GM19239 (cell line): ENCODE measurements around the gene GNG12.
"Not testable (repeated sequence)": the region's sequence is repeated elsewhere in the genome, so short reads cannot be mapped to it uniquely, and the experiment has no call there.

Experiments
- DNase-seq: peaks from one replicate; pipeline ENCODE4 v3.0.0; 2011; ENCODE audit warnings: low spot score; ENCODE audit not compliant: insufficient read length
- FAIRE-seq: peaks from 2 replicates; lab custom pipeline; 2011; peaks lifted over from hg19 to GRCh38; lab: Jason Lieb, UNC

The GNG12 gene

GRCh38 chr1:67737875-67738274 is 95.4 kb downstream of the GNG12 start:
- FAIRE-seq (no peak), DNase-seq (no peak)

GRCh38 chr1:67736750-67737149 is 96.5 kb downstream of the GNG12 start:
- FAIRE-seq (no peak), DNase-seq (no peak)

GRCh38 chr1:67735806-67736627 is 97.2 kb downstream of the GNG12 start:
- DNase-seq (peak; percentile 43), FAIRE-seq (peak; percentile 94)

GRCh38 chr1:67735206-67735605 is 98.1 kb downstream of the GNG12 start:
- no peak for FAIRE-seq
- no peak for DNase-seq

- DNase-seq = no peak
- FAIRE-seq = peak; percentile 14
Observed at GRCh38 chr1:67734323-67734690, 99.0 kb downstream of the GNG12 start.

GRCh38 chr1:67733681-67734322 is 99.5 kb downstream of the GNG12 start:
- no peak for DNase-seq
- no peak for FAIRE-seq

GRCh38 chr1:67732750-67733151 is 100.5 kb downstream of the GNG12 start:
- DNase-seq = no peak
- no peak for FAIRE-seq

GRCh38 chr1:67731322-67731721 is 101.9 kb downstream of the GNG12 start:
- DNase-seq (no peak), FAIRE-seq (no peak)

- not testable (repeated sequence) for FAIRE-seq
Observed at GRCh38 chr1:67730312-67730711, 103.0 kb downstream of the GNG12 start.

GRCh38 chr1:67729872-67730271 is 103.4 kb downstream of the GNG12 start:
- FAIRE-seq = no peak
- no peak for DNase-seq

More at GRCh38 chr1:67730312-67730711, 103.0 kb downstream of the GNG12 start:
- not testable (repeated sequence) for DNase-seq

- no peak for DNase-seq
- FAIRE-seq = no peak
Observed at GRCh38 chr1:67726224-67726623, 107.0 kb downstream of the GNG12 start.

GRCh38 chr1:67724928-67725560 is 108.2 kb downstream of the GNG12 start:
- no peak for FAIRE-seq
- DNase-seq = no peak

GRCh38 chr1:67723620-67724019 is 109.6 kb downstream of the GNG12 start:
- FAIRE-seq (peak; percentile 18), DNase-seq (no peak)

- DNase-seq = no peak
- FAIRE-seq = peak; percentile 47
Observed at GRCh38 chr1:67723126-67723525, 110.1 kb downstream of the GNG12 start.

GRCh38 chr1:67722292-67722944 is 110.8 kb downstream of the GNG12 start:
- no peak for DNase-seq
- FAIRE-seq = no peak

- DNase-seq (no peak), FAIRE-seq (peak; percentile 11)
Observed at GRCh38 chr1:67721650-67722291, 111.5 kb downstream of the GNG12 start.

GRCh38 chr1:67721112-67721511 is 112.2 kb downstream of the GNG12 start:
- DNase-seq (no peak), FAIRE-seq (no peak)

- FAIRE-seq = no peak
Observed at GRCh38 chr1:67719329-67720196, 113.7 kb downstream of the GNG12 start.

GRCh38 chr1:67717876-67718275 is 115.4 kb downstream of the GNG12 start:
- DNase-seq (no peak), FAIRE-seq (no peak)

More at GRCh38 chr1:67719329-67720196, 113.7 kb downstream of the GNG12 start:
- DNase-seq = no peak
